ENCODE results near the gene YWHAG. TPM values are rescaled to one million over a fixed set of nuclear protein-coding genes. Genes with fewer than 3 reads are reported as not detected.

The YWHAG gene
- total RNA-seq, 2 experiments from 2014 or later = 140 to 144 TPM

DNA sequence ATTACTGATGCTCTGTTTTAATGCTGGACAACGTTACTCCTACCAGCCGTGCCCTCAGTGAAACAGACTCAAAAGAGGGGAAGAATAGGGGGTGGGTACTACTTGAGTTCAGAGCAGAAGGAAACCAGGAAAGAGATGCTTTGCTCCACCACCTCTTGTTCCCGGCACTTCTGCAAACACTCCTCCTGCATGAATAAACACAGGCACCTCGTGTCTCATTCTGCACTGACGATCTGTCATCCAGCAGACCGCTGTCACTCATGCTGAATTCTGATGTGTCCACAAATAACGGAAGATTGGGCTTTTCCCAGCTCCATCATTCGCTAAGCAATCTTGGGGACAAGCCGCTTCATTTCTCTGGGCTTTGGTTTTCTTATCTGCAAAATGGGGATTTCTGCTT is 26.7 kb downstream of the YWHAG start:
- intact Hi-C loops (cut with DNase I, micrococcal nuclease) = no loop called here
- Mint-ChIP-seq H3K27me3 (no peaks in the 10 kb centered on the region), H3K36me3 (ENCODE audit: low read depth) (peaks cover 50% of the 10 kb centered on the region), H3K9me3 (ENCODE audit: low read depth) (no peaks in the 10 kb centered on the region), H3K4me1 (peaks cover 38% of the 10 kb centered on the region), H3K27ac (peak overlapping the region; percentile 55), H3K4me3 (no peak overlapping the region)
- ChIA-PET CTCF (interaction anchor here (1.4 kb wide), 1 partner anchor 17 kb away, joined by 3 read pairs; no protein-coding TSS in a partner anchor), POLR2A (no interaction called here)
- ATAC-seq (no peak), DNase-seq (no peak)

DNA sequence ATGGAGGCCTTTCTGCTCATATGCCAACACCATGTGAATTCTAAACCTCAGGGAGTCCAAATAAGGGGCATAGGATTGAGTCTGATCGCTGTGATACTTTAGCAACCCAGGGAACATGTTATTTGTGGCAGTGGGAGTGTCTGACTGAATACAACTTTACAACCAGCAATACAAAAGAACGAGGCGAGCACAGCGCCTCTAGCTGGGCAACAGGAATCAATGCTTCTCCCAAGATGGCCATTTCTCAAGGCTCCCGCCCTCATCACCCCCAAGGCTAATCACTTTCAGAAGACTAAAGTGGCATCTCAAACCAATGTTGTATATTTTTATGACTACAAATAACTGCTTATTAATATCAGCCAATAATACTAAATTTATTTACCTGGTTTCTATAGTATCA is 28.1 kb downstream of the YWHAG start:
- no peak for ATAC-seq
- peaks cover 51% of the 10 kb centered on the region for H3K36me3 Mint-ChIP-seq (ENCODE audit: low read depth)
- no peaks in the 10 kb centered on the region for H3K9me3 Mint-ChIP-seq (ENCODE audit: low read depth)
- DNase-seq = no peak
- H3K4me3 Mint-ChIP-seq = no peak overlapping the region
- no peaks in the 10 kb centered on the region for H3K27me3 Mint-ChIP-seq
- no peak overlapping the region for H3K27ac Mint-ChIP-seq
- intact Hi-C loops (cut with DNase I, micrococcal nuclease) = no loop called here
- CTCF ChIA-PET = interaction anchor here (0.5 kb wide), 1 partner anchor 569 kb away, joined by 3 read pairs; no protein-coding TSS in a partner anchor
- H3K4me1 Mint-ChIP-seq = peaks cover 29% of the 10 kb centered on the region
- POLR2A ChIA-PET = no interaction called here

DNA sequence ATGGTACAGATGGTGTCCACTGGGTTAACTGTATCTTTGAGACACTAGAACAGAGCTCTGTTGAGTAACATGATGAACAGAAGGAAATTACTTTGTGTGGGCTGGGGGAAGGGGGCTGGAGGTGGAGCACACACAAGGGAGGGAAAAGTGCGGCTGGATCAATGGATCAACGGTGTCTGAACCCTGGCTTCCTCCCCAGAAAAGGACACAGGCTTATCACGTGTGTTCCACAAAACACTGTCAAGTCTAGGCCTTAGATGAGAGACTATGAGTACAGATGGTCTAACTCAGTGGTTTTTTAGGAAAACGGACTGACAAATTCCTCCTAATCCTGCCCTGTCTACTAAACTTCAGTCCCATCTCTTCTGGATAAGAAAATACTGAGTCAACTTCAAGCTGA is 28.5 kb downstream of the YWHAG start:
- Mint-ChIP-seq H3K4me3 (no peak overlapping the region), H3K27ac (no peak overlapping the region), H3K4me1 (peaks cover 29% of the 10 kb centered on the region), H3K9me3 (ENCODE audit: low read depth) (no peaks in the 10 kb centered on the region), H3K27me3 (no peaks in the 10 kb centered on the region), H3K36me3 (ENCODE audit: low read depth) (peaks cover 53% of the 10 kb centered on the region)
- DNase-seq = no peak
- no peak for ATAC-seq
- ChIA-PET CTCF (interaction anchor here (0.5 kb wide), 1 partner anchor 569 kb away, joined by 3 read pairs; no protein-coding TSS in a partner anchor), POLR2A (no interaction called here)
- intact Hi-C loops (cut with DNase I, micrococcal nuclease) = no loop called here

DNA sequence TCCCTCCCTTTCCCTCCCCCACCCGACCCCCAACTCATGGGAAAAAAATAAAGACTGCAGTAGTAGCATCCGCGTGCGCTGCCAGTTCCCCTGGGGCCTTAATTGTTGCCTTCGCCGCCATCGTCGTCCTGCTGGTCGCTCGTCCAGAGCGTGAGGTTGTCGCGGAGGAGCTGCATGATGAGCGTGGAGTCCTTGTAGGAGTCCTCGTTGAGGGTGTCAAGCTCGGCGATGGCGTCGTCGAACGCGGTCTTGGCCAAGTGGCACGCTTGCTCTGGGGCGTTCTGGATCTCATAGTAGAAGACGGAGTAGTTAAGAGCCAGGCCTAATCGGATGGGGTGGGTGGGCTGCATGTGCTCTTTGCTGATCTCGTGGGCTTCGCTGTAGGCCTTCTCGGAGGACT is 29.3 kb downstream of the YWHAG start:
- intact Hi-C loops (cut with DNase I, micrococcal nuclease) = no loop called here
- H3K27ac Mint-ChIP-seq = no peak overlapping the region
- no peaks in the 10 kb centered on the region for H3K9me3 Mint-ChIP-seq (ENCODE audit: low read depth)
- POLR2A ChIA-PET = no interaction called here
- H3K27me3 Mint-ChIP-seq = no peaks in the 10 kb centered on the region
- no peak overlapping the region for H3K4me3 Mint-ChIP-seq
- DNase-seq (no peak), ATAC-seq (no peak)
- CTCF ChIA-PET = interaction anchor here (0.7 kb wide), 1 partner anchor 13 kb away, joined by 3 read pairs; no protein-coding TSS in a partner anchor
- peaks cover 58% of the 10 kb centered on the region for H3K36me3 Mint-ChIP-seq (ENCODE audit: low read depth)
- peaks cover 29% of the 10 kb centered on the region for H3K4me1 Mint-ChIP-seq

DNA sequence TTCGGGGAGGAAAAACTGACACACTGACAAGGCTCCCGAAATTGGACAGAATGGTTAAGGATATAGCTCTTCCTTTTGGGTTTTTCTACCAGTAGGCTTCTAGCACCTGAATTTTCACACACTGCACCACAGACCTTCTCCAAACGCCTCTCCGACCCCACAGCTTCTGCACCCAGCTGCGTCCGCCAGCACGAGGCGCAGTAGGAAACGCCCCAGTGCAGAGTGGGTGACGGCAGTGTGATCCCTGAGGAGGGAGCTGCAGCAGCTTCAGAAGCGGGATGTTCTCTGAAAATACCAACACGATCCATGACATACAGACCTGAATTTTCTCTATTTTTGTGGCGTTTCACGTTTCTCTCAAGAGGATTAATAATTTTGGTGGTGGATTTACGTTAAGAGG is 30.4 kb downstream of the YWHAG start:
- H3K36me3 Mint-ChIP-seq (ENCODE audit: low read depth) = peaks cover 58% of the 10 kb centered on the region
- peaks cover 25% of the 10 kb centered on the region for H3K4me1 Mint-ChIP-seq
- no peaks in the 10 kb centered on the region for H3K9me3 Mint-ChIP-seq (ENCODE audit: low read depth)
- no peak for ATAC-seq
- ChIA-PET CTCF (no interaction called here), POLR2A (no interaction called here)
- DNase-seq = no peak
- H3K4me3 Mint-ChIP-seq = no peak overlapping the region
- H3K27me3 Mint-ChIP-seq = no peaks in the 10 kb centered on the region
- intact Hi-C loops (cut with DNase I, micrococcal nuclease) = no loop called here
- H3K27ac Mint-ChIP-seq = peak overlapping the region; percentile 29

DNA sequence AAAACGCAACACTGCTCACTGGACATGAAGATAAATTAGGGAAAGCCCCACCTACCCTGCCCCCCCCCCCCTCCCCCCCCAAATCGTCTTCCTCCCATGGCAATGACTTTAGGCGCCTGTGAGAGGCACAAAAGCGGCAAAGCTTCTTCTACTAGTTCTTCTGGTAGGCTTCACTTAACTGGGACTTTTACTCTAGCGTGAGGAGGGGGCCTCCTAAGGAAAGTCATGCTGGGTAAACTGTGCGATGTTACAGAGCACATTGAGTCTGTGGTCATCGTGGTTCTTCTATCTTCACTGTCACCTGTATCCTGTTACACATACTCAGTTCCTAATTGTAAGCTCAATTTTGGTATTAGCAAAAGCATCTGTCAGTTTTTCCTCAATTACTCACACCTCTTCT is 31.2 kb downstream of the YWHAG start:
- ATAC-seq (peak; percentile 71), DNase-seq (no peak)
- ChIA-PET CTCF (no interaction called here), POLR2A (no interaction called here)
- H3K36me3 Mint-ChIP-seq (ENCODE audit: low read depth) = peaks cover 56% of the 10 kb centered on the region
- no peak overlapping the region for H3K4me3 Mint-ChIP-seq
- H3K9me3 Mint-ChIP-seq (ENCODE audit: low read depth) = no peaks in the 10 kb centered on the region
- intact Hi-C loops (cut with DNase I, micrococcal nuclease) = no loop called here
- H3K4me1 Mint-ChIP-seq = peaks cover 25% of the 10 kb centered on the region
- peak overlapping the region; percentile 29 for H3K27ac Mint-ChIP-seq
- no peaks in the 10 kb centered on the region for H3K27me3 Mint-ChIP-seq

DNA sequence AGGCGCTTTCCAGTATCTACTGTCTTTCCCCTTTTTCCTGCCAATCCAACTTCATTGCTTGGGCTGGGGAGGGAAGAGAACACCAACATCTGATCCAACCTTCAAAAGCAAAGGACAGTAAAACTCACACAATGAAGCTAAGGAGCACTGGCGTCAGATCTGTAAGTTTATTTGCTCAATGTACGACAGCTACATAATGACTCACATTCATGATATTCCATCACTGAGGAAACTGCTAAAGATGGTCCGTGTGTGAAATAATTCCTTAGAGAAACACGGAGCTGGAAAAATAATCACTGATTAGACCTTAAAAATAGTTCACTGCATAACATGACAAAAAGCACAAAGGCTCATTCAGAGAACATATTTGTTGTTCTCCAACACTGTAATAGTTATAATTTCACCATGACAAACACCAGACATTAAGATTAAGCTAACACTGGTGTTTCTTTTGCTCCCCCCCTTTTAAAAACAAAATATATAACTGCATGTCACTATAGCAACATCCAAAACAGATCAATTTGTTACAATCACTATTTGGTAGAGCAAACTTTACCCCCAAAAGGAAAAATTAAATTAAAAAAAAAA is 32.1 kb downstream of the YWHAG start:
- Mint-ChIP-seq H3K36me3 (ENCODE audit: low read depth) (peaks cover 49% of the 10 kb centered on the region), H3K4me3 (no peak overlapping the region), H3K27ac (no peak overlapping the region), H3K4me1 (peaks cover 22% of the 10 kb centered on the region), H3K9me3 (ENCODE audit: low read depth) (no peaks in the 10 kb centered on the region), H3K27me3 (no peaks in the 10 kb centered on the region)
- intact Hi-C loops (cut with DNase I, micrococcal nuclease) = no loop called here
- POLR2A ChIA-PET = interaction anchor here (0.6 to 0.7 kb wide), 2 partner anchors 25 to 36 kb away, joined by 3 read pairs; no protein-coding TSS in a partner anchor
- DNase-seq (no peak), ATAC-seq (no peak)
- CTCF ChIA-PET = interaction anchor here (1.2 kb wide), 1 partner anchor 9 kb away, joined by 5 read pairs; no protein-coding TSS in a partner anchor

DNA sequence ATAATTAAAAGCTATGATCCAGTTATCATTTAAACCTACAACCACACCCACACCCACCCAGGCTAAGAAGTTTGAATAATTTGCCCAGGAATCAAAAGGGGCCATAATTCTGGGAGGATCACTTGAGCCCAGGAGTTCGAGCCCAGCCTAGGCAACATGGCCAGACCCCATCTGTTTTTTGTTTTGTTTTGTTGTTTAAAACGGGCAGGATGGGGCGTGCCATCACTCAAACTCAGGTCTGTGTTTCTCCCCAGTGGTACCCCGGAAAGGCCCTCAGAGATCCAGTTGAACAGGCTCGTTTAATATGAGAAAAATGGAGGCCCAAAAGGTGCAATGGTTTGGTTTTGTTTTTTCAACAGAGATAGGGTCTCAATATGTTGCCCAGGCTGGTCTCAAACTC is 33.0 kb downstream of the YWHAG start:
- DNase-seq = no peak
- H3K9me3 Mint-ChIP-seq (ENCODE audit: low read depth) = no peaks in the 10 kb centered on the region
- ChIA-PET CTCF (interaction anchor here (0.6 kb wide), 1 partner anchor 174 kb away, joined by 3 read pairs; no protein-coding TSS in a partner anchor), POLR2A (interaction anchor here (0.7 kb wide), 1 partner anchor 35 kb away, joined by 3 read pairs; no protein-coding TSS in a partner anchor)
- no peak for ATAC-seq
- intact Hi-C loops (cut with DNase I, micrococcal nuclease) = no loop called here
- H3K27ac Mint-ChIP-seq = no peak overlapping the region
- H3K4me3 Mint-ChIP-seq = no peak overlapping the region
- H3K36me3 Mint-ChIP-seq (ENCODE audit: low read depth) = peaks cover 44% of the 10 kb centered on the region
- peaks cover 22% of the 10 kb centered on the region for H3K4me1 Mint-ChIP-seq
- no peaks in the 10 kb centered on the region for H3K27me3 Mint-ChIP-seq

DNA sequence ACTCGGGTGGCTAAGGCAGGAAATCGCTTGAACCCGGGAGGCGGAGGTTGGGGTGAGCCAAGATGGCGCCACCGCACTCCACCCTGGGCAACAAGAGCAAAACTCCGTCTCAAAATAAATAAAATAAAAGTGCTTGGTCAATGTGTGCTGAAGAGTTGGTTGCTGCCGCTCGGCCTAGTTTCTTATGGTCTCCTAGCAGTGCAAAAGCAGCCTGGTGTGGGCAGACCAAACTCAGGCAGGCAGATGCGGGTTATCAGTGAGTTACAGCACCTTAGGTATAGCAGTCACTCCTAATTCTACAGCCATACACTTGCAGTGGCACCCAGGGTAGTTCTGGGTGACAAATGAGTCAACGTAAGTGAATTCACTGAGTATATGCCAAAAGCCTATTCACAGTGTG is 33.7 kb downstream of the YWHAG start:
- Mint-ChIP-seq H3K36me3 (ENCODE audit: low read depth) (peaks cover 42% of the 10 kb centered on the region), H3K27ac (no peak overlapping the region), H3K4me3 (no peak overlapping the region), H3K4me1 (peaks cover 20% of the 10 kb centered on the region), H3K27me3 (no peaks in the 10 kb centered on the region), H3K9me3 (ENCODE audit: low read depth) (no peaks in the 10 kb centered on the region)
- intact Hi-C loops (cut with DNase I, micrococcal nuclease) = no loop called here
- ATAC-seq (no peak), DNase-seq (no peak)
- CTCF ChIA-PET = interaction anchor here (0.6 to 1.8 kb wide), 3 partner anchors 34 to 173 kb away, joined by 3 to 4 read pairs (median 4); no protein-coding TSS in a partner anchor
- POLR2A ChIA-PET = no interaction called here

DNA sequence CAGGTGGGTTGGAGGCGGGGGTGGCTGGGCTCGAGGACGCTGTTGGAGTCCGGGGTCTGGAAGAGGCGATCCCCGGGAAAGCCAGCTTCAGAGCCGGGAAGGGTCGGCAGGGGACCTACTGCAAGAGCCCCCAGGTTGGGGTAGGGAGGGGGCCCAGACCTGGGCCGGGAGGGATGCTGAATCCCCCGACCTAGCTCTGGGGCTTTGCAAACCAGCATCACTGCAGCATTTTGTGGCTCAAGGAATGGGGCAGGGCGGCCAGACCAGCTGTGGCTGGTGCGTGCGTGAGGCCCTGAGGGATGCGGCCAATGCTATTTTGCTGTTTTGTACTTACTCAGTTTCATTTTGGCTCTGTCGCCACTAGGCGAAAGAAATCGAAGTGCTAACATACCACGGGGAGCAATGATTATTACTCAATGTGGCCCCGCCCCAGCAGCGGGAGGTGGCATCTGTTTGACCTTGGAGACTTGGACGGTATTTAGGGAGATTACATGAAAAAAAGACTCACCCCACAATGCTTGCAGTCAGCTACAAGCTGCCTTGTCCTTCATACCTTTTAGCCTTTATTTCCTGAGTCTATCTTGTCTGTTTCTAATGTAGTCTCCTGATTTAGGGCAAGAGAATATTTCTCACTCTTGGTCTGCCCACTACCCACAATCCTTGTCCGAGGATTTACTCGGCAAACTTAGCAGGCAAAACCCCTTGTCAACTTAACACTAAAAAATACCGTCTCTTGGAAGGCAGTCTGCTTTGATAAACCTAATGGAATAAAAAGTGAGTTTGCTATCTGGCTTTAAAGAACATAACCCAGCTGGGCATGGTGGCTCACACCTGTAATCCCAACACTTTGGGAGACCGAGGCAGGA is 40.1 kb downstream of the YWHAG start:
- intact Hi-C loops (cut with DNase I, micrococcal nuclease) = loop anchor here (1.0 to 5.0 kb wide), 13 partner anchors 15 to 441 kb away; partner anchors contain the start of genes MDH2 (in 2 of the 2), RHBDD2 (in 1 of the 2), STYXL1 (in 1 of the 2) and TMEM120A (in 1 of the 2)
- Mint-ChIP-seq H3K27me3 (no peaks in the 10 kb centered on the region), H3K9me3 (ENCODE audit: low read depth) (no peaks in the 10 kb centered on the region), H3K27ac (peak overlapping the region; percentile 94), H3K36me3 (ENCODE audit: low read depth) (peaks cover 2% of the 10 kb centered on the region), H3K4me1 (peaks cover 25% of the 10 kb centered on the region), H3K4me3 (peak overlapping the region; percentile 76)
- DNase-seq (peak; percentile 87), ATAC-seq (peak; percentile 39)
- ChIA-PET POLR2A (interaction anchor here (0.6 to 2.0 kb wide), 4 partner anchors 35 to 76 kb away, joined by 3 to 9 read pairs (median 6); no protein-coding TSS in a partner anchor), CTCF (interaction anchor here (0.5 to 6.4 kb wide), 15 partner anchors 8 to 151 kb away, joined by 3 to 69 read pairs (median 3); partner anchors contain the start of gene YWHAG)

DNA sequence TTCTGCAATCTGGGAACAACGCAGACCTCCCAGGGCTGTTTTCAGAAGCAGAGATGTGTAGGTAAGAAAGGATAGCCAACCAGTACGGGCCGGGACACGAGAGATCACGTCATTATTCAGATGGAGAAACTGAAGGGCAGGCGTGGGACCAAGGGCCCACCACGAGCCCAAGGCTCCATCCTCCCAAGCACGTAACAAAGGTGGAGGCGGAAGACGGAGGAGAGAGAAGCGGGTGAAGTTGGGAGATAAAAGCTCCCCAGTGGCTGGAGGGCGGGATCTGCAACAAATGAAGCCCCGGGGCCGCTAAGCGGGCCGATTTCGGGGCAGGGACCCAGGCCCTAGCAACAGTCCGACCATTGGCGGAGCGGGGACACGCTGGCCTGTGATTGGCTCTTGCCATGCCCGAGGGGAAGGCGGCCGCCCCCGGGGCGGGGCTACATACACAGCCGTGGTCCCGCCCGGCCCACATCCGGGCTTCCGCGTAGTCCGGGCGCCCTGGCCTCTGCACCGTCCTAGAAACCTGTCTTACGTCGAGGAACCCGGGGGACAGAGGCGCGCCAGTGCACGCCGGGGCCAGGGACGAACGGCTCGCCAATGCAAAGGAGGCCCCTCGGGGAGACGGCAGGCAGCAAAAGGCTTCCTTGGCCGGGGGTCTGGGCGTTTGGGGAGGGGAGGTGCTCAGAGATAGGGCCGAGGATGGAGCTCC is 40.9 kb downstream of the YWHAG start:
- Mint-ChIP-seq H3K27ac (peak overlapping the region; percentile 94), H3K27me3 (no peaks in the 10 kb centered on the region), H3K4me3 (peak overlapping the region; percentile 76), H3K4me1 (peaks cover 25% of the 10 kb centered on the region), H3K36me3 (ENCODE audit: low read depth) (peaks cover 2% of the 10 kb centered on the region), H3K9me3 (ENCODE audit: low read depth) (no peaks in the 10 kb centered on the region)
- CTCF ChIA-PET = interaction anchor here (0.5 to 6.4 kb wide), 11 partner anchors 9 to 151 kb away, joined by 3 to 69 read pairs (median 5); partner anchors contain the start of gene YWHAG
- intact Hi-C loops (cut with DNase I, micrococcal nuclease) = loop anchor here (1.0 to 5.0 kb wide), 13 partner anchors 15 to 441 kb away; partner anchors contain the start of genes MDH2 (in 2 of the 2), RHBDD2 (in 1 of the 2), STYXL1 (in 1 of the 2) and TMEM120A (in 1 of the 2)
- POLR2A ChIA-PET = interaction anchor here (0.5 to 2.0 kb wide), 7 partner anchors 9 to 134 kb away, joined by 3 to 9 read pairs (median 4); no protein-coding TSS in a partner anchor
- DNase-seq (peak; percentile 98), ATAC-seq (peak; percentile 93)
